Measurements from ENCODE around the gene FBXL3. TPM values are rescaled to one million over a fixed set of nuclear protein-coding genes. Genes with fewer than 3 reads are reported as not detected.

The FBXL3 gene
- total and polyA plus RNA-seq, 2 of the 13 experiments (the other 11 are each of a cell fraction or from before 2014, with no cell fraction given), result 11.5 to 18.5 TPM

DNA sequence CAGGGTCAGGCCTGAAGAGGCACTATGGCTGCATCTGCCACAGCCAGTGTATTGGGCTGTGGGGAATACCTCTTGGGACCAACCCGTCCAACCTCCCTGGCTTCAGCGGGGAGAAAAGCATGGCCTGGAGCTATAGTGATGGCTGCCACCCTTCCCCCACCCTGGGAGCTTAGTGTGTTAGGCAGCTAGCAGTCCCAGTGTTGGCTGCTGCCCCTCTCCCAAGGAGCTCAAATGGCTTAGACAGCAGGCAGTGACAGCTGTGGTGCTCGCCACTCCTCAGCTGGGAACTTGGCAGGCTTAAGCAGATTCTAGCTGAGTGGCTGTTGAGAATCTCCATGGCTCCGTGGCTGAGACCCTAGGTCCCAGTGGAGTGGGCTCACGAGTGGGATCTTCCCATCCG, 58.9 kb downstream of the FBXL3 start (continued):
- TF ChIP-seq, protein P1, sequence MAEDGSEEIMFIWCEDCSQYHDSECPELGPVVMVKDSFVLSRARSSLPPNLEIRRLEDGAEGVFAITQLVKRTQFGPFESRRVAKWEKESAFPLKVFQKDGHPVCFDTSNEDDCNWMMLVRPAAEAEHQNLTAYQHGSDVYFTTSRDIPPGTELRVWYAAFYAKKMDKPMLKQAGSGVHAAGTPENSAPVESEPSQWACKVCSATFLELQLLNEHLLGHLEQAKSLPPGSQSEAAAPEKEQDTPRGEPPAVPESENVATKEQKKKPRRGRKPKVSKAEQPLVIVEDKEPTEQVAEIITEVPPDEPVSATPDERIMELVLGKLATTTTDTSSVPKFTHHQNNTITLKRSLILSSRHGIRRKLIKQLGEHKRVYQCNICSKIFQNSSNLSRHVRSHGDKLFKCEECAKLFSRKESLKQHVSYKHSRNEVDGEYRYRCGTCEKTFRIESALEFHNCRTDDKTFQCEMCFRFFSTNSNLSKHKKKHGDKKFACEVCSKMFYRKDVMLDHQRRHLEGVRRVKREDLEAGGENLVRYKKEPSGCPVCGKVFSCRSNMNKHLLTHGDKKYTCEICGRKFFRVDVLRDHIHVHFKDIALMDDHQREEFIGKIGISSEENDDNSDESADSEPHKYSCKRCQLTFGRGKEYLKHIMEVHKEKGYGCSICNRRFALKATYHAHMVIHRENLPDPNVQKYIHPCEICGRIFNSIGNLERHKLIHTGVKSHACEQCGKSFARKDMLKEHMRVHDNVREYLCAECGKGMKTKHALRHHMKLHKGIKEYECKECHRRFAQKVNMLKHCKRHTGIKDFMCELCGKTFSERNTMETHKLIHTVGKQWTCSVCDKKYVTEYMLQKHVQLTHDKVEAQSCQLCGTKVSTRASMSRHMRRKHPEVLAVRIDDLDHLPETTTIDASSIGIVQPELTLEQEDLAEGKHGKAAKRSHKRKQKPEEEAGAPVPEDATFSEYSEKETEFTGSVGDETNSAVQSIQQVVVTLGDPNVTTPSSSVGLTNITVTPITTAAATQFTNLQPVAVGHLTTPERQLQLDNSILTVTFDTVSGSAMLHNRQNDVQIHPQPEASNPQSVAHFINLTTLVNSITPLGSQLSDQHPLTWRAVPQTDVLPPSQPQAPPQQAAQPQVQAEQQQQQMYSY (CRISPR knock-in tag; IDR thresholded peaks at IDR 0.05), result no peak
- no peak for TF ChIP-seq RCOR2 (CRISPR knock-in tag; IDR thresholded peaks at IDR 0.05)
- TF ChIP-seq ZNF160 (CRISPR knock-in tag; IDR thresholded peaks at IDR 0.05), result no peak
- TF ChIP-seq, protein P2, sequence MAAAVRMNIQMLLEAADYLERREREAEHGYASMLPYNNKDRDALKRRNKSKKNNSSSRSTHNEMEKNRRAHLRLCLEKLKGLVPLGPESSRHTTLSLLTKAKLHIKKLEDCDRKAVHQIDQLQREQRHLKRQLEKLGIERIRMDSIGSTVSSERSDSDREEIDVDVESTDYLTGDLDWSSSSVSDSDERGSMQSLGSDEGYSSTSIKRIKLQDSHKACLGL (CRISPR knock-in tag; IDR thresholded peaks at IDR 0.05), result no peak
- no peak for TF ChIP-seq NFYB (CRISPR knock-in tag; IDR thresholded peaks at IDR 0.05)
- TF ChIP-seq CHD2 (IDR thresholded peaks at IDR 0.05; ENCODE audit: low read depth, low read length), result no peak
- TF ChIP-seq, protein P3, sequence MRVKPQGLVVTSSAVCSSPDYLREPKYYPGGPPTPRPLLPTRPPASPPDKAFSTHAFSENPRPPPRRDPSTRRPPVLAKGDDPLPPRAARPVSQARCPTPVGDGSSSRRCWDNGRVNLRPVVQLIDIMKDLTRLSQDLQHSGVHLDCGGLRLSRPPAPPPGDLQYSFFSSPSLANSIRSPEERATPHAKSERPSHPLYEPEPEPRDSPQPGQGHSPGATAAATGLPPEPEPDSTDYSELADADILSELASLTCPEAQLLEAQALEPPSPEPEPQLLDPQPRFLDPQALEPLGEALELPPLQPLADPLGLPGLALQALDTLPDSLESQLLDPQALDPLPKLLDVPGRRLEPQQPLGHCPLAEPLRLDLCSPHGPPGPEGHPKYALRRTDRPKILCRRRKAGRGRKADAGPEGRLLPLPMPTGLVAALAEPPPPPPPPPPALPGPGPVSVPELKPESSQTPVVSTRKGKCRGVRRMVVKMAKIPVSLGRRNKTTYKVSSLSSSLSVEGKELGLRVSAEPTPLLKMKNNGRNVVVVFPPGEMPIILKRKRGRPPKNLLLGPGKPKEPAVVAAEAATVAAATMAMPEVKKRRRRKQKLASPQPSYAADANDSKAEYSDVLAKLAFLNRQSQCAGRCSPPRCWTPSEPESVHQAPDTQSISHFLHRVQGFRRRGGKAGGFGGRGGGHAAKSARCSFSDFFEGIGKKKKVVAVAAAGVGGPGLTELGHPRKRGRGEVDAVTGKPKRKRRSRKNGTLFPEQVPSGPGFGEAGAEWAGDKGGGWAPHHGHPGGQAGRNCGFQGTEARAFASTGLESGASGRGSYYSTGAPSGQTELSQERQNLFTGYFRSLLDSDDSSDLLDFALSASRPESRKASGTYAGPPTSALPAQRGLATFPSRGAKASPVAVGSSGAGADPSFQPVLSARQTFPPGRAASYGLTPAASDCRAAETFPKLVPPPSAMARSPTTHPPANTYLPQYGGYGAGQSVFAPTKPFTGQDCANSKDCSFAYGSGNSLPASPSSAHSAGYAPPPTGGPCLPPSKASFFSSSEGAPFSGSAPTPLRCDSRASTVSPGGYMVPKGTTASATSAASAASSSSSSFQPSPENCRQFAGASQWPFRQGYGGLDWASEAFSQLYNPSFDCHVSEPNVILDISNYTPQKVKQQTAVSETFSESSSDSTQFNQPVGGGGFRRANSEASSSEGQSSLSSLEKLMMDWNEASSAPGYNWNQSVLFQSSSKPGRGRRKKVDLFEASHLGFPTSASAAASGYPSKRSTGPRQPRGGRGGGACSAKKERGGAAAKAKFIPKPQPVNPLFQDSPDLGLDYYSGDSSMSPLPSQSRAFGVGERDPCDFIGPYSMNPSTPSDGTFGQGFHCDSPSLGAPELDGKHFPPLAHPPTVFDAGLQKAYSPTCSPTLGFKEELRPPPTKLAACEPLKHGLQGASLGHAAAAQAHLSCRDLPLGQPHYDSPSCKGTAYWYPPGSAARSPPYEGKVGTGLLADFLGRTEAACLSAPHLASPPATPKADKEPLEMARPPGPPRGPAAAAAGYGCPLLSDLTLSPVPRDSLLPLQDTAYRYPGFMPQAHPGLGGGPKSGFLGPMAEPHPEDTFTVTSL (CRISPR knock-in tag; IDR thresholded peaks at IDR 0.05; ENCODE audit: borderline replicate concordance), result no peak

All from HepG2 (cell line).